Measurements from ENCODE around the gene OTOG. TPM values are rescaled to one million over a fixed set of nuclear protein-coding genes. Genes with fewer than 3 reads are reported as not detected.

The OTOG gene
- total and polyA plus RNA-seq, 2 donors (not counting 3 experiments of a cell fraction or from before 2014, with no cell fraction given), result not detected

- DNase-seq (ENCODE audit: low read depth, low spot score) (peak; percentile 61), FAIRE-seq (peak; percentile 35)
- POLR2A ChIA-PET, result no interaction called here
- H3K27me3 ChIP-seq (ENCODE audit: control insufficient read depth in 2 of 2, insufficient read depth in 2 of 2, low read length in 2 of 2), result no peaks in the 10 kb centered on the region
- intact Hi-C loops (cut with micrococcal nuclease) (loop anchor here (1.0 kb wide), 4 partner anchors 121 to 380 kb away; no protein-coding TSS in a partner anchor), dilution Hi-C loops (cut with MboI; ENCODE audit: extremely low pct_ligation_motif_present, low sequenced_read_pairs) (no loop called here)
- no peaks in the 10 kb centered on the region for H3K79me2 ChIP-seq (ENCODE audit: control insufficient read depth, insufficient read depth, low read length)
- no peaks in the 10 kb centered on the region for H3K9me1 ChIP-seq (replicated peaks; ENCODE audit: control insufficient read depth, extremely low read depth, insufficient read depth, low read length)
- CTCF ChIA-PET, result interaction anchor here (0.6 to 7.0 kb wide), 23 partner anchors 9 to 605 kb away, joined by 3 to 79 read pairs (median 4); partner anchors contain the start of gene MYOD1
- no peak overlapping the region for H3K9ac ChIP-seq (replicated peaks; ENCODE audit: extremely low read depth, insufficient read depth, low read length)
- no peaks in the 10 kb centered on the region for H4K20me1 ChIP-seq (replicated peaks; ENCODE audit: control insufficient read depth, extremely low read depth, insufficient read depth, low read length)
- no peaks in the 10 kb centered on the region for H3K4me1 ChIP-seq (ENCODE audit: control insufficient read depth, extremely low read depth, insufficient read depth, low read length)
- no peaks in the 10 kb centered on the region for H3K36me3 ChIP-seq (ENCODE audit: control insufficient read depth in 2 of 2, extremely low read depth in 1 of 2, insufficient read depth in 2 of 2, low read length in 2 of 2)
- TF ChIP-seq FOS (IDR thresholded peaks at IDR 0.05; ENCODE audit: borderline replicate concordance, insufficient read depth, low read length), result no peak
- TF ChIP-seq CTCF (IDR thresholded peaks at IDR 0.05; ENCODE audit: extremely low read depth in 1 of 2, insufficient read depth in 1 of 2, low read depth in 1 of 2, low read length in 2 of 2), result peak; percentile 86 to 98
- H3K9me3 ChIP-seq (replicated peaks; ENCODE audit: control insufficient read depth, insufficient read depth, low read length), result no peaks in the 10 kb centered on the region
- no TSS peak for BruUV-seq (replicated peaks)
- H2AFZ ChIP-seq (ENCODE audit: low read depth, low read length), result no peak overlapping the region
- no peak overlapping the region for H3K27ac ChIP-seq (ENCODE audit: insufficient read depth, low read depth, low read length)
- no peak overlapping the region for H3K4me3 ChIP-seq (replicated peaks in 1 of 3; ENCODE audit: insufficient read depth in 1 of 3, low read depth in 1 of 3, low read length in 3 of 3)
- H3K4me2 ChIP-seq (ENCODE audit: insufficient read depth, low read length), result no peak overlapping the region
Measured at GRCh38 chr11:17598700-17599459, 51.8 kb downstream of the OTOG start.

- POLR2A ChIA-PET, result no interaction called here
- Histone ChIP-seq H4K20me1 (replicated peaks; ENCODE audit: control insufficient read depth, extremely low read depth, insufficient read depth, low read length) (no peaks in the 10 kb centered on the region), H3K36me3 (ENCODE audit: control insufficient read depth in 2 of 2, extremely low read depth in 1 of 2, insufficient read depth in 2 of 2, low read length in 2 of 2) (no peaks in the 10 kb centered on the region), H3K27me3 (ENCODE audit: control insufficient read depth in 2 of 2, insufficient read depth in 2 of 2, low read length in 2 of 2) (no peaks in the 10 kb centered on the region), H3K4me1 (ENCODE audit: control insufficient read depth, extremely low read depth, insufficient read depth, low read length) (no peaks in the 10 kb centered on the region), H3K79me2 (ENCODE audit: control insufficient read depth, insufficient read depth, low read length) (no peaks in the 10 kb centered on the region), H3K9me1 (replicated peaks; ENCODE audit: control insufficient read depth, extremely low read depth, insufficient read depth, low read length) (no peaks in the 10 kb centered on the region), H3K9ac (replicated peaks; ENCODE audit: extremely low read depth, insufficient read depth, low read length) (no peak overlapping the region), H3K9me3 (replicated peaks; ENCODE audit: control insufficient read depth, insufficient read depth, low read length) (no peaks in the 10 kb centered on the region), H3K27ac (ENCODE audit: insufficient read depth, low read depth, low read length) (no peak overlapping the region), H3K4me2 (ENCODE audit: insufficient read depth, low read length) (no peak overlapping the region), H3K4me3 (replicated peaks in 1 of 3; ENCODE audit: insufficient read depth in 1 of 3, low read depth in 1 of 3, low read length in 3 of 3) (no peak overlapping the region), H2AFZ (ENCODE audit: low read depth, low read length) (no peak overlapping the region)
- DNase-seq (ENCODE audit: low read depth, low spot score) (no peak), FAIRE-seq (no peak)
- dilution Hi-C loops (cut with MboI; ENCODE audit: extremely low pct_ligation_motif_present, low sequenced_read_pairs), result no loop called here
- BruUV-seq (replicated peaks), result no TSS peak
- CTCF ChIA-PET, result interaction anchor here (0.6 to 7.0 kb wide), 20 partner anchors 9 to 605 kb away, joined by 3 to 79 read pairs (median 4); partner anchors contain the start of gene MYOD1
- intact Hi-C loops (cut with micrococcal nuclease), result loop anchor here (1.0 kb wide), 4 partner anchors 121 to 380 kb away; no protein-coding TSS in a partner anchor
- TF ChIP-seq CTCF (IDR thresholded peaks at IDR 0.05; ENCODE audit: extremely low read depth in 1 of 2, insufficient read depth in 1 of 2, low read depth in 1 of 2, low read length in 2 of 2), result no peak
- TF ChIP-seq POLR2A (IDR thresholded peaks at IDR 0.05; ENCODE audit: low read depth, low read length), result no peak
- no peak for TF ChIP-seq FOS (IDR thresholded peaks at IDR 0.05; ENCODE audit: borderline replicate concordance, insufficient read depth, low read length)
- TF ChIP-seq POLR2AphosphoS5 (IDR thresholded peaks at IDR 0.05; ENCODE audit: insufficient read depth, low read depth, low read length), result no peak
- no peak for TF ChIP-seq JUN (IDR thresholded peaks at IDR 0.05; ENCODE audit: borderline replicate concordance, insufficient read depth, insufficient read length, low read depth)
- TF ChIP-seq MAX (IDR thresholded peaks at IDR 0.05; ENCODE audit: insufficient read depth, insufficient read length), result no peak
- no peak for TF ChIP-seq EZH2 (IDR thresholded peaks at IDR 0.05; ENCODE audit: borderline replicate concordance, low read depth, low read length, severe bottlenecking)
- TF ChIP-seq GATA2 (IDR thresholded peaks at IDR 0.05; ENCODE audit: insufficient read depth, insufficient read length, low read depth, low read length), result no peak
- TF ChIP-seq MYC (IDR thresholded peaks at IDR 0.05; ENCODE audit: low read depth, low read length), result no peak
Measured at GRCh38 chr11:17599460-17599925, 52.4 kb downstream of the OTOG start.

Data from endothelial cell of umbilical vein (primary cell).